ENCODE results near the gene SPDYE2B. TPM values are rescaled to one million over a fixed set of nuclear protein-coding genes. Genes with fewer than 3 reads are reported as not detected.
"Not testable (repeated sequence)": the region's sequence is repeated elsewhere in the genome, so short reads cannot be mapped to it uniquely, and the experiment has no call there.

SPDYE2B gene
- total RNA-seq, 1 donor from 2014 or later = not detected

GRCh38 chr7:102698962-102699750, 49.0 kb downstream of the SPDYE2B start:
- DNase-seq (ENCODE audit: low spot score in 2 of 2, unreplicated experiment in 2 of 2); H3K4me3 Mint-ChIP-seq; H3K36me3 Mint-ChIP-seq; H3K27ac Mint-ChIP-seq; H3K4me1 Mint-ChIP-seq; H3K9me3 Mint-ChIP-seq: not testable (repeated sequence)
- H3K27me3 Mint-ChIP-seq (ENCODE audit: low read depth) = peaks cover 53% of the 10 kb centered on the region

Other genes with a start within 250 kb of the SPDYE2B start
- gene ORAI2, start 216.7 kb upstream of the SPDYE2B start, total RNA-seq = 27.3 to 27.9 TPM (median 27.5 TPM) in 3 replicates
- gene ALKBH4, start 185.5 kb upstream of the SPDYE2B start, total RNA-seq = 14.9 to 19.4 TPM (median 18.6 TPM) in 3 replicates
- 19.2 to 21.1 TPM (median 19.2 TPM) in 3 replicates for gene LRWD1, start 185.3 kb upstream of the SPDYE2B start, total RNA-seq
- 37.1 to 40.3 TPM (median 37.9 TPM) in 3 replicates for gene POLR2J, start 171.4 kb upstream of the SPDYE2B start, total RNA-seq
- gene RASA4B, start 132.5 kb upstream of the SPDYE2B start, total RNA-seq = 6.5 to 8.4 TPM (median 8.2 TPM) in 3 replicates
- 9.4 to 12.1 TPM (median 10.3 TPM) in 3 replicates for gene UPK3BL2, start 106.6 kb upstream of the SPDYE2B start, total RNA-seq
- 0.13 TPM in 1 of 3 replicates, not detected in the others for gene SPDYE2, start 99.1 kb upstream of the SPDYE2B start, total RNA-seq
- 25.7 to 31.6 TPM (median 31.2 TPM) in 3 replicates for gene POLR2J3, start 77.7 kb upstream of the SPDYE2B start, total RNA-seq
- gene RASA4, start 33.6 kb upstream of the SPDYE2B start, total RNA-seq = 26.7 to 32.6 TPM (median 32.1 TPM) in 3 replicates
- 18.3 to 26.8 TPM (median 26.6 TPM) in 3 replicates for gene UPK3BL1, start 7.5 kb upstream of the SPDYE2B start, total RNA-seq
- gene POLR2J2, start 21.3 kb downstream of the SPDYE2B start, total RNA-seq = 7.5 to 10.3 TPM (median 9.8 TPM) in 3 replicates
- 11.1 to 12.4 TPM (median 11.6 TPM) in 3 replicates for gene FAM185A, start 98.7 kb downstream of the SPDYE2B start, total RNA-seq